ENCODE measurements around the gene SMIM35.
A peak's percentile ranks its signal among the peaks of the same experiment; 100 is the strongest.
"Not testable (repeated sequence)": the region's sequence is repeated elsewhere in the genome, so short reads cannot be mapped to it uniquely, and the experiment has no call there.

SMIM35 gene

DNA sequence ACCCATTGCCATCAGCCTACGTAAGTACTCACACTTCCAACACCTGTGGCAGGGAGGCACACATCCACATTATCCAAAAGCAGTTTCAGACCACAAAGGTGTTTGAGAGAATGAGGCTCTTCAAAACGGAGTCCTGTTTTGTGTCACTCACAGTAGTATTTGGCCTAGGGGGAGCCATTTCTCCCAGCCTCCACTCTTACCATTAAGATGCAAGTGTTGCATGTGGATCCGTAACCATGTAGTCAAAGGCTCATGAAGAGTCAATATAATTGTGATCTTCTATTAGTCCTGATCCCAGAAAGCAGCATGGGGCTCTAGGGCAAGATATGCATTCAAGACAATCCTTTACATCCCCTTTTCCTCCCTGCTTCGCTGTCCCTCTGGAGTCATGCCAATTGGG is 59.1 kb downstream of the SMIM35 start:
- DNase-seq (ENCODE audit: low read depth) = no peak

DNA sequence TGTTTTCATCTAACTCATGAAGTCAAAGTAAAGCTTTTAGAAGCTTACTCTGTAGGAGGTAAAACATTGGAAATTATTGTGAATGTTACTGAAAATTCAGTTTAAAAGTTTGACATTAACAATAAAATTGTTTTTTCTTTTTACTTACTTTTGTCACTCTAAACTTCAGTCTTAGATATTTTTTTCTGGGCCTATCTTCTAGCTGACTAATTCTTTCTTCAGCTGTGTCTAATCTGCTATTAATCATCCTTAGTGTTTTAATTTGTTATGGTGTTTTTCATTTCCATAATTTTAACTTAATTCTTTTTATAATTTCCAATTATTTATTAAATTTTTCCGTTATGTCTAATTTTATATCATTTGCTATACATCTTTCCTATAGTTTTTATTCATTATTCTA is 65.6 kb downstream of the SMIM35 start:
- no peak for DNase-seq (ENCODE audit: low read depth)

DNA sequence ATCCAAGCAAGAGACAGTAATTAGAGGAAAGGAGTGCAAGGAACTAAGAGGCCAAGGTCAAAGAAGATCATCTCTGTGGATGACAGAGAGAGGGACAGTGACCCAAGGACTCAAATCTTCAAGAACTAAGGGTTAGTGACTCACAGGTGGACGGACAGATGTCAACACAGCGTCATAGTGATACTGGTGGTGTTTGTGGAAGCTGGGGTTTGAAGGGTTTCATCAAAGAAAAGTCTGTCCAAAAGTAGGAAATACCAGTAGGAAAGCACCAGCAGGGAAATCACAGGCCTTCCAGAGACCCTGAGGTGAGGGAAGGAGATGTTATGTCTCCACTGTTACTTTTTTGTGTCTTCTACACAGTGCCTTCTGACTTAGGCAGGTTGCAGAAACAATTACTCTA is 68.4 kb downstream of the SMIM35 start:
- no peak for DNase-seq (ENCODE audit: low read depth)

DNA sequence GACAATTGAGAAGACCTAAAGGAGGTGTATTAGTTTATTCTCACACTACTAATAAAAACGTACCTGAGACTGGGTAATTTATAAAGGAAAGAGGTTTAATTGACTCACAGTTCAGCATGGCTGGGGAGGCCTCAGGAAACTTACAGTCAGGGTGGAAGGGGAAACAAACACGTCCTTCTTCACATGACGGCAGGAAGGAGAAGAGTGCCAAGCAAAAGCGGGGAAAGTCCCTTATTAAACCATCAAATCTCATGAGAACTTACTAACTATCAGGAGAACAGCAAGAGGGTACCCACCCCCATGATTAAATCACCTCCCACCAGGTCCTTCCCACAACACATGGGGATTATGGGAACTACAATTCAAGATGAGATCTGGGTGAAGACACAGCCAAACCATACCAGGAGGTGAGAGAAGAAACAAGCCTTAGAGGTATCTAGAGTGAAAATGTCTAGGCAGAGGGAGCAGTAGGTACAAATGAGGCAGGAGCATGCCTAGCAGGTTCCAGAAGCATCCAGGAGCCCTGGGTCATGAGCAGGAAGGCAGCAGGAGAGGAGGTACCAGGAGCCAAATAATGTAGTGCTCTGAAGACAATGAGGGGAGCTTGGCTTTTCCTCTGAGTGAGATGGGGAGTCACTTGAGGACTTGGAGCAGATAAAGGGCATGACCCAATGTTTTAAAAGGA is 69.0 kb downstream of the SMIM35 start:
- DNase-seq (ENCODE audit: low read depth) = no peak

DNA sequence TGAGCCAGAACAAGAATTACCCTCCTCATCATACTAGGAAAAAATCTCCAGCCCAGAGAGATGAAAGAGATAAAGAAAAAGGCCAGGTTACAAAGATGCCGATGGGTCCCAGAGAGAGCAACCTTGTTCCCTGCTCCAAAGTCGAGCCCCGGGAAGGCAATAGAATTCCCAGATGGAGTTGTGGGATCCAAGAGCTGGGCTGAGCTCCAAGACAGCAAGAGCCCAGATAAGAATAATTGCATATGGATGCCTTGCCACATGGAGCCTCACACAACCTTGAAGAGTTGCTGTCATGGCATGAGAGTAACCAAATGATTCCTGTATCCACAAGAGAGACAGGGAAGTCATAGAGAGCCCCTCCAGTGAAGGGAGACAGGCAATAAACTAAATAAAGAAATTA is 69.7 kb downstream of the SMIM35 start:
- no peak for DNase-seq (ENCODE audit: low read depth)

DNA sequence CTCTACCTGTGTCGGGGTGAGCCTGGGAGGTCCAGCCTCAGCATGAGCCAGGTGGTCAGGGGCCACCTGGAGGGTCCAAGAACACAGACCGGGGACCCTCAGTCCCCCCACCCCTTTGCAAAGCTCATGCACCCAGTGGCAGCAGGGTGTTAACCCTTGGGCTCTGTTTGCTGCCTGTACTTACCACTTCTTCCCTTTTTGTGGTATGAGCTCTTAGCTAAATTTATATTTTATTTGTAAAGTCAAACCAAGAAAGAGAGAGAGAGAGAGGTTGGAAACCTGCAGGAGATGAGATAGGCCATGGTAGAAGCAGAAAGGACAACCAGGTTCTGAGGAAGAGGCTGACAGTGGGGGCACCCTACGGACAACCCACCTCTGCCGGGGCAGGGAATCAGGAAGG is 70.7 kb downstream of the SMIM35 start:
- no peak for DNase-seq (ENCODE audit: low read depth)

DNA sequence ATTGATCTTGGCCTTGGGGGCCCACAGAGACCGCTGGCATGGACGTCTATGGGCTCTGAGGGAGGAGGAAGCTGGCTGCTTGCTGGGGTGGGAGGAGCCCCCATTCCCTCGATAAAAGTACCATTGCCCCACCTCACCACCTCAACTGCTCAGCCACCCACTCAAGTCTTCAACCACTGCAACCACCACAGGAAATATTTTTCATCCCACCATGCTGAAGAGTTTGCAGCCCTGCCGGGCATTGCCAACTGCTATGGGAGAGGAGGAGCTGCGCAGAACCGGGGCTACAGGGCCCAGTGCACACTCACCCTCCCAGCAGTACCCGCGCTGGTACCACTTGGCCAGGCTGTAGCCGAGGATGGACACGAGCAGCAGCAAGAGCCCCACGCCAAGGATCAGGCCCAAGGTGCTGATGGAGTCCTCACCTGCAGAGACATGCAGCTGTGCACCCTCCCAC is 71.3 kb downstream of the SMIM35 start:
- no peak for DNase-seq (ENCODE audit: low read depth)

DNA sequence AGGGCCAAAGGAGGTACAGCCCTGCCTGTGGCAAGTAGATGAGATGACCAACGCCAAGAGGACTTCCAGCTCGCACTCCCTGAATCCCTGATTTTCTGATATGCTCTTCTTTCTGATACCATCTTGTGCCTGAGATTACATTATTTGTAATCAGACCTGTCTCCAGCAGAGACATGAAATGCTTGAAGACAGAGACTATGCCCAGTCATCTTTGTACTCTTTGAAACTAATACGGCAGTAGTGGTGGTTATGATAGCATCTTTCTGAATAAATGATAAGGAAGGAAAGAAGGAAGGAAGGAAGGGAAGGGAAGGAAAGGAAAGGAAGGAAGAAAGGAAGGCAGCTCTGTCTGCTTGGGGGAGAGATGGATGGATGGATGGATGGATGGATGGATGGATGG is 72.7 kb downstream of the SMIM35 start:
- no peak for DNase-seq (ENCODE audit: low read depth)

DNA sequence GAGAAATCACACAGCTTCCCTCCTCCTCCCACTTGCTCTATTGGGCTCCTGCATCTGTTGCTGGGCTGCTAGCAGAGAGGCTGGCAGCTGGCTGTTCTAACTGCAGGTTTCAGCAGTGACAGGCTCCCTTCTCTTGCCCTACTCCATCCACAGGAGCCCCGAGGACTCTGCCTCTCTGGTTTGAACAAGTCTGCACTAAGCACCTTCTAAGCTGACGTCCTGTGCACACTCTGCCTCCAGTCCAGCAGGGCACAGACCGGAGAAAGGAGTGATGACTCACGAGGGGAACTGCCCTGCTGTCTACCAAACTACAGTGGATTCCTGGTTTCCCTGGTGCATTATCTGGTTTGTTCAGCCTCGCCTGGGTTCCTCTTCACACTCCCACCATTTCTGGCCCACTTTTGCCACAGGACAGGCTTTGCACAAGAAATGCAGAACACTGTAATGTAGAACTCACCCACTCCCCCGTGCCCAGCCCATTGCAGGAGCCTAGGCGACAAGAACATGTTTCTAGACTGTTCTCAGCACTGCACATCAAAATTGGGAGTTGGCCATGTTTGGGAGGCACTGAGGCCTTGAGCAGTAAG is 74.6 kb downstream of the SMIM35 start:
- DNase-seq (ENCODE audit: low read depth) = no peak

DNA sequence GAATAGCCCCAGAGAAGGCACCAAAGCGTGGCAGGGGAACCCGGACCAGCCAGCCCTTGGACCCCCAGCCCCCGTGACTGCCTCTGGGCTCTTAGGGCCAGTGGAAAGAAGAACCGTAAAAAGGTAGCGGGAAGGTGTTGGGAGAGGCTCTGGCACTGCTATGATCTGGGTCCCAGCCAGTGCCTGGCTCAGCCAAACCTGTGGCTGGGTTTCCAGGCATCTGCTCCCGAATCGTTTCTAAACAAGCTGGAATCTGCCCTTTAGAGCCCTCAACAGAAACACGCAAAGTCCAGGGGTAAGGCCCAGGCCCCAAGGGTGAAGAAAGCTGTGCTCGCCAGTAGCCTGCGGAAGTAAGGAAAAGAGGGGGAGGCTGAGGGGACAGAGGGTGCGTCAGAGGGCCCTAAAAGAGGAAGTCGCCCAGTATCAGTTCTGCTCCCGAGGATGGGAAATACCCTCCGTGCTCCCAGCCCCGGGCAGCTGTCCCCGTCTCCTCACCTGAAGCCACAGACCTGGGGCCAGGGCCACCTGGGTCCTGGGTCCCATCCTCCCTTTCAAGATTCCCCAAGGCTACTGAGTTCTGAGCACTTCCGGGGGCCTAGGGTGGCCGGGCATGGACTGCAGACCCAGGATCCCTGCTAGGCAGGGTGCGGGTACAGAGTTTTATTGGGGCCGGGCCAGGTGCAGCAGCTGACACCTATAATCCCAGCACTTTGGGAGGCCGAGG is 75.9 kb downstream of the SMIM35 start:
- DNase-seq (ENCODE audit: low read depth) = no peak

DNA sequence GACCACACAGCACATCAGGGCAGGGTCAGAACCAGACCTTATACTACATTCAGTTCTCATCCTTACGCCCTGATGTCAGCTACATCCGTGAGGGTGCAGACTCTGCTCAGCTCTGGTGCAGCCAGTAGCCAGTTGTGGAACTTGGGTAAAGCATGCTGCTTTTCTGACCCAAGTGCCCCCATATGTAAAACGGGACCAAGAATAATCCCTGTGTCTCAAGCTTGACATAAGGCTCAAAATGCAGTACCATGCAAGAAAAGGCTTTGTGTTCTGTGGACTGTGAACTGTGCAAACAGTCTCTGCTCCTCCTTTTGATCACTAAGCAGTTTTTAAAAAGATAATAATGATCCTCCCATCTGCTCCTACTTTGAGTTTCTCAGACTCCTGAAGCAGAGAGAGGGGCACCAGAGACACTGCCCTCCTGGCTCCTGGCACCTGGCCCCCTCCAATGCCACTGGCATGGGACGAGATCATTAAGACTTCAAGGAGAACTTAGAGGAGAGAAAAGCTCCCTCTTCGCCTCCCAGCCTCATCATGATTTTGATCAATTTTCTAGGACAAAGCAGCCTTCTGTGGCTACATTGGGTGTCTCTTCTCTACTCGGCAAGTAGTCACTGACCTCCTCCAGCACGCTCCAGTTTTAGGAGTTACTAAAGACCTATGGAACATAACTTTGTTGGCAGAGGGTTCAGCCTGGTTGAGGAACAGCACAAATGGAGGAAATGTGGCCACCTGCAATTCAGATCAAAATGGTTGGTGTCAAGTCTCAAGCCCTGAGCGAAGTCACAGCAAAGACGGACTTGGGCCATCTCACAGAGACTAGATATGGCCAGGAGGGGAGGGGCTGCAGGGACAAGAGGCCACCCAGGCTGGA is 76.7 kb downstream of the SMIM35 start:
- DNase-seq (ENCODE audit: low read depth) = no peak

DNA sequence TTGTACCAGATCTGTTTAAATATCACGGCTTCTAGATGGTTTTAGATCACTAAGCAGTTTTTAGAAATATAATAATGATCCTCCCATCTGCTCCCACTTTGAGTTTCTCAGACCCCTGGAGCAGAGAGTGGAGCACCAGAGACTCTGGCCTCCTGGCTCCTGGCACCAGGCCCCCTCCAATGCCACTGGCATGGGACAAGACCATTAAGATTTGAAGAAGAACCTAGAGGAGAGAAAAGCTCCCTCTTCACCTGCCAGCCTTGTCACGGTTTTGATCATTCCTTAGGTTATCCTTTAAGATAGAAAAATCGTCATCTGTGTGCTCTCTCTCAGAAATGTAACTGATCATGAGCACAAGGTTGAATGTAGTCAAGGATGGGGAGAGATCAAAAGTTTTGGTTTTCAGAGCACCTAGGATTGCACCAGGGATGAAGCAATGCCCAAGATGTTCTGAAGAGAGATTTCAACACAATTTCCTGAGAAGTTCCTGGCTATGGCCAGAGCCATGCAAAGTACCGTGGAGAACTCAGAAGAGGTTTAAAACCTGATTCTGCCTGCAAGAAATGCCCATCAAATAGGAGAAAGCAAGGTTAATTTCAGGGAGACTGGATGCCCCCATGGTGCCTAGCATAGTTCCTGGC is 78.4 kb downstream of the SMIM35 start:
- no peak for DNase-seq (ENCODE audit: low read depth)

DNA sequence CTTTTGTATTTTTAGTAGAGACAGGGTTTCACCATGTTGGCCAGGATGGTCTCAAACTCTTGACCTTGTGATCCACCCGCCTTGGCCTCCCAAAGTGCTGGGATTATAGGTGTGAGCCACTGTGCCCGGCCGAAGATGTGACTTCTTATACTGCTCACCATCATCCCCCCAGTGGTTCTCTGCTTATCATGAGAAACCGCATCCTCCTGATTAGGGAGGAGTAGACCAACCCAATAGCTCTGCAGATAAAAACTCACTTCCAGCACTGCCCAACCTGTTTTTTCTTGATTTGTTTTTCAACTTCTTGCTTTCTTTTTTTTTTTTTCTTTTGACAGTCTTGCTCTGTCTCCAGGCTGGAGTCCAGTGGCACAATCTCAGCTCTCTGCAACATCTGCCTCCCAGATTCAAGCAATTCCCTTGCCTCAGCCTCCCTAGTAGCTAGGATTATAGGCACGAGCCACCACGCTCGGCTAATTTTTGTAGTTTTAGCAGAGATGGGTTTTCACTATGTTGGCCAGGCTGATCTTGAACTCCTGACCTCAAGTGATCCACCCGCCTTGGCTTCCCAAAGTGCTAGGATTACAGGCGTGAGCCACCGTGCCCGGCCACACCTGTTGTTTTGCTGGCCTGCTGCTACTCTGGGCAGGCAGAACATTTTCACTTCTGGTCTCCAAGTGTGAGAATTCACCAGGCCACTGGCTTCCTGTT is 79.0 kb downstream of the SMIM35 start:
- DNase-seq (ENCODE audit: low read depth) = not testable (repeated sequence)

DNA sequence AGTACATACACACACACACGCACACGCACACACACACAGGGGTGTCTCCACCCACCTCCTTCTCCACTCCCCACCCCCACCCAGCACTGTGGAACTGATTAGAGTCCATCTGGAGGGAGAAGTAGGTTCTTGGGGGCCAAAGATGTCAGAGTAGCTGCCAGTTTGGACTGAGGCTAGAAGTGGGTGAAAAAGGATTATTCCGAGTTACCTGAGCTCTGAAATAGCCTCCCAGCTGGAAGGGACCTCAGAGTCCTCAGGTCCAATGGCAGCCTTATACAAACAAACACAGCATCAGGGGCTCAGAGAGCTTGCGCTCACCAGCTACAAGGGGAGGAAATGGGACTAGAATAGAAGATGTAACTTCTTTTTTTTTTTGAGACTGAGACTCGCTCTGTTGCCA is 79.7 kb downstream of the SMIM35 start:
- DNase-seq (ENCODE audit: low read depth) = no peak

DNA sequence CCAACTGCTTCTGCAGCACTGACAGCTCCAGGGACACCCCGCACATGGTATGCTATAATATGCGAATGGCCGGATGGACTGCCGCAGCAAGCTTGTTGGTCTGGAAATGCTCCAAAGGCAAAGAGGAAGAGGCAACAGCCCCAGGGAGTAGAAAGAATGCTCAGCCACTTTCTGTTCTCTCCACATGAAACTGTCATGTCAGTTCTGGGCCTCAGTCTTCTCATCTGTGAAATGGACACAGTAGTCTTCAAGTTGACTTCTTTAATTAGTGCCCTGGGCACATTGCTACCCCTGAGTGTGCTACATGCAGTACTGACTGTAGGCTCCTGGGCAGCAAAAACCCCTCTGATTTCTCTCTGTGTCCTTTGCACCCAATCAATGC is 80.6 kb downstream of the SMIM35 start:
- DNase-seq (ENCODE audit: low read depth) = no peak

DNA sequence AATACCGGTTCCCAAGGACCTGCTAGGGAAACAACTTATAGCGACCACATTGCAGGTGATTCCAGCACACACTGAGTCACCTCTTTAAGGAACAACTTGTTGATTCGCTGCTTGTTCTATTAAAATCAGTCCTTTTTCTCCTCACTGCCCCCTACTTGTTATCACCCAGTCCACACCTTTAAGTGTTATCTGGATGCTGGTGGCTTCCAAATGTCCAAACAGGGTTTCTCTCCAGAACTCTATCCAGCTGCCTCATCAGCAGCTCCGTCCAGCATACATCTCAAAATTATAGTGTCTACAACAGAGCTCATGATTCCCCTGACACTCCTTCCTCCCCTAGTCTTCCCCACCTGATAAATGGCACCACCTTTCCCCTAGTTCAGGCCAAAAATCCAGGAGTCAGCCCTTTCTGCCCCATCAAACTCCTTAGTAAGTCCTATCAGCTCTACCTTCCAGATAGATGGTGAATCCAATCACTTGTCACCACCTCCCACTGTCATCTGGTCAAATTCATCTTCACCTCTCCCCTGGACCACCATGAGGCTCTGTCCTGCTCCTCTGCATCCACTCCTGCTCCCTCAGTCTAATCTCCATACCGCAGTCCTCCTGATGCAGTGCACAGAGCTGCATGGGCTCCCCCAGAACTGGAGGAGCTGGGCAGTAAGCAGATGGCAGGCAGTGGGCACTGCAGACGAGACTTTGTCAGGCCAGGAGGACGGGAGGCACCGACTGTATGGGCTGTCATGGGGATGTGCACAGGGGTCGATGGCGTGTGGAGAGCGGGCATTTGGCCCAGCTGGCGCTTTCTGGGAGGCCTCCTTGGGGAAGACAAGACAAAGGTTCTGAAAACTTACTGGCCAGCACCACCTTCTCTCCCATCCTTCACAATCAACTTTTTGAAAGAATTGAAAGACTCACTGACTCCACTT is 81.3 kb downstream of the SMIM35 start:
- no peak for DNase-seq (ENCODE audit: low read depth)

DNA sequence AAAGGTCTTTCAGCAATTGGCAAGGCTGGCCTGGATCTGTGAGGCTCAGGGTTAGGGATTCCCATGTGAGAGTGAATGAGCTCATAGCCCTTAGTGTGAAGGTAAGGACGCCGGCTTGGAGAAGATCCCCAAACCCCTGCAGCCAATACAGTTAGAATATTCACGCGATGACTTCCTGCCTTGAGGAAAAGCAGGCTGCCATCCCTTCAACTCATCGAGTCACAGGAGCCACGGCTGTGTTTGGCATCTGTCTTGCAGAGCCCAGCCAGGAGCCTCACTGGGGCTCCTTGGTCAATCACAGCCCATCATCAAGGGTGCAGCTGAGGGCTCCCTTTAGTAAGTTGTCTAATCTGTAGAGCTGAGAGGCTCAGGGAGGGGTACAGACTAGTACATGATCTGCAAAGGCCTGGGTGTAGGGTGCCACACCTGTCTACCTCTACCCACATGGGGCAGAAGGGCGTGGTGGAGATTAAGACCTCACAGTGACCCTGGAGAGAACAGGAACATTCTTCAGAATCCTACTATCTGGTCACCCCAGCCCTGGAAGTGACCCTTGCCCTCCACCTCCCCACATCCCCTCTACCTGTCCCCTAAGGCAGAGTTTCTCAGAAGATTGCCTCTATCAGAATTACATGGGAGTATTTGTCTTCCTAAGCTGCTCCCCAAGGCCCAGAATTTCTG is 82.1 kb downstream of the SMIM35 start:
- DNase-seq (ENCODE audit: low read depth) = no peak

DNA sequence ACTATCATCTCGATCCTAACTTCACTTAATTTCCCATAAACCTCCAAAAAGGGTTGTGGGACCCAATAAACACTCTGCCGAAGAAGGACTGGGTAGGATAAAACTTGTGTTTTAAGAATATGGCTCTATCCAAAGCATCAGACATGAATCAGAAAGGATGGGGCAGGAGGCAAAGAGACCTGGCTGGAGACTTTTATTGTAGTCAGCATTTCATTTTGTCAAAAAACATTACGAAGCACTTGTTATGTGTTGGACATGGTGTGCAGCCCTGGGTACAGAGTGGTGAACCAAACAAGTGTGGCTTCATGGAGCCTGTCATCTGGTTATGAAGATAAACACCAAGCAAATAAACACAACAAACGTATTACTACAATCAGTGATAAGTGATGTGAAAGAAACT is 83.3 kb downstream of the SMIM35 start:
- no peak for DNase-seq (ENCODE audit: low read depth)

DNA sequence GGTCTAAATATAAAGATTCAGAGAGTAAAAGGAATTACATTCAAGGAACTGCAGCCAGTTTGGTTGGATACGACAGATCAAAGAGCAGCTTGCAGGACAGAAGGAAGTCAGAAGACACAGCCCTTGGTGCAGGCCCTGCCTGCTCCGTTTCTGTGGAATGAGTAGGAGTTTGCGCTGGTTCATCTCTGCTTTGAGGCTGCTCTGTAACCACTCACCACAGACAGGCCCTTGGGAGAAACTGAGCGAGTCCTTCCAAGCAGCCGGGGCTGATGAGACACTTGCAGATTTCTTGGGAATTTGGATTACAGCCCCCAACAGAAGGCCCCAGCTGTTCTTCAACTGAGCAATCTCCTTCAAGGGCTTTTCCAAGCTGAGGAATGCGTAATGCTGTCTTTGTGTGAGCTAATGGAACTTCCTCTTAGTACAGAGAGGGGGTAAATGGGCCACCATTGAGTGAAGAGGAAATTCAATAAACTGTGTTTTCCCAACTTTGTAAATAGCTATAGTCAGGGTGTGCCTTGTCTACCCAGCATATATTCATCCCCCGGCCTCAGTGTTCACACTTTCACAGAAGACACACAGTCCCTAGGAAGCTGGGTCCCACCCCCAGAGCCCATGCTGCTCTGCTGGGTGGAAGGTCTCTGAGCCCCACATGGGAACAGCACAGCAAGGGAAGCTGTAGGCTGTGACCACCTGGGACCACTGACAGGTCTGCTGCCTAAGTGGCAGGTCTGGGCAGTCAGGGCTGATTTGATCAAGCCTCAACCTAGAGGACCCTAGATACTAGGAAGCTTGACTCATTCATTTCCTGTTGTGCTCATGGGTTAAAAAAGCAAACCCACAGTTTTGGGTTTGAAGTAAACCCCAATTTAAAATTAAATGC is 84.0 kb downstream of the SMIM35 start:
- peak; percentile 40 for DNase-seq (ENCODE audit: low read depth)
